Parathyroid adenoma (tissue), 2 donors: ENCODE data around the gene HLA-DRA.

Source experiments
- H2AFZ ChIP-seq: fragments of 300-600 bp; sonication (generic); one replicate; pipeline ENCODE4 v1.7.0; 2017; ENCODE audit warnings: antibody characterized with exemption, mild to moderate bottlenecking
- H3K27ac ChIP-seq: fragments of 300-600 bp; sonication (generic); one replicate; pipeline ENCODE4 v1.7.0; 2017
- H3K27me3 ChIP-seq: fragments of 300-600 bp; sonication (generic); one replicate; pipeline ENCODE4 v1.7.0; 2017; ENCODE audit warnings: low read length; ENCODE audit not compliant: control insufficient read depth, insufficient read depth
- H3K36me3 ChIP-seq: fragments of 300-600 bp; sonication (generic); one replicate; pipeline ENCODE4 v1.7.0; 2017; ENCODE audit warnings: low read length; ENCODE audit not compliant: control insufficient read depth, insufficient read depth
- H3K4me1 ChIP-seq: fragments of 300-600 bp; sonication (generic); one replicate; pipeline ENCODE4 v1.7.0; 2017; ENCODE audit warnings: control low read depth
- H3K4me2 ChIP-seq: fragments of 300-600 bp; sonication (generic); one replicate; pipeline ENCODE4 v1.7.0; 2017; ENCODE audit warnings: low read length
- H3K4me3 ChIP-seq: fragments of 300-600 bp; sonication (generic); one replicate; pipeline ENCODE4 v1.7.0; 2017; ENCODE audit warnings: low read depth, low read length
- H3K79me2 ChIP-seq: fragments of 300-600 bp; sonication (generic); one replicate; pipeline ENCODE4 v1.7.0; 2017; ENCODE audit warnings: control low read depth
- H3K9ac ChIP-seq: fragments of 300-600 bp; sonication (generic); one replicate; pipeline ENCODE4 v1.7.0; 2017; ENCODE audit warnings: mild to moderate bottlenecking
- H3K9me3 ChIP-seq: fragments of 300-600 bp; sonication (generic); one replicate; pipeline ENCODE4 v1.7.0; 2017; ENCODE audit warnings: low read length; ENCODE audit not compliant: control insufficient read depth
- TF ChIP-seq, protein P1 (sequence below): fragments of 300-600 bp; sonication (generic); IDR thresholded peaks from one replicate; pipeline ENCODE4 v1.7.0; 2017; ENCODE audit warnings: antibody characterized with exemption, mild to moderate bottlenecking
- donor health status: primary hyperparathyroidism.

HLA-DRA gene

DNA sequence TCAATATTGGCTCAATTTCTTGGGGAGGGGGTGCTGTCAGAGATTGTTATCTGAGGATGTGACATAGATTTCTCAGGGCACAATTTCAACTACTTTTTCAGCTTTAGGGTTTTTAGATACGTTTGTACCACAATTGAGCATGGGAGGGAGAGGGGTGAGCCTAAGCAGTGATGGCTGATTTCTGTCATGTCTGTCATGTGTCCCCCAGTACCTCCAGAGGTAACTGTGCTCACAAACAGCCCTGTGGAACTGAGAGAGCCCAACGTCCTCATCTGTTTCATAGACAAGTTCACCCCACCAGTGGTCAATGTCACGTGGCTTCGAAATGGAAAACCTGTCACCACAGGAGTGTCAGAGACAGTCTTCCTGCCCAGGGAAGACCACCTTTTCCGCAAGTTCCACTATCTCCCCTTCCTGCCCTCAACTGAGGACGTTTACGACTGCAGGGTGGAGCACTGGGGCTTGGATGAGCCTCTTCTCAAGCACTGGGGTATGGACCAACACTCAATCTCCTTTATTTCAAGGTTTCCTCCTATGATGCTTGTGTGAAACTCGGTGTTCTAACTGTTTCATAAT, 3.4 kb downstream of the HLA-DRA start:
- no peak overlapping the region for H2AFZ ChIP-seq
- H3K27ac ChIP-seq = no peak overlapping the region
- no peak overlapping the region for H3K4me3 ChIP-seq
- H3K9ac ChIP-seq = no peak overlapping the region
- no peaks in the 10 kb centered on the region for H3K27me3 ChIP-seq
- H3K4me1 ChIP-seq = no peaks in the 10 kb centered on the region
- H3K79me2 ChIP-seq = no peaks in the 10 kb centered on the region
- H3K4me2 ChIP-seq = no peak overlapping the region
- TF ChIP-seq, protein P1, sequence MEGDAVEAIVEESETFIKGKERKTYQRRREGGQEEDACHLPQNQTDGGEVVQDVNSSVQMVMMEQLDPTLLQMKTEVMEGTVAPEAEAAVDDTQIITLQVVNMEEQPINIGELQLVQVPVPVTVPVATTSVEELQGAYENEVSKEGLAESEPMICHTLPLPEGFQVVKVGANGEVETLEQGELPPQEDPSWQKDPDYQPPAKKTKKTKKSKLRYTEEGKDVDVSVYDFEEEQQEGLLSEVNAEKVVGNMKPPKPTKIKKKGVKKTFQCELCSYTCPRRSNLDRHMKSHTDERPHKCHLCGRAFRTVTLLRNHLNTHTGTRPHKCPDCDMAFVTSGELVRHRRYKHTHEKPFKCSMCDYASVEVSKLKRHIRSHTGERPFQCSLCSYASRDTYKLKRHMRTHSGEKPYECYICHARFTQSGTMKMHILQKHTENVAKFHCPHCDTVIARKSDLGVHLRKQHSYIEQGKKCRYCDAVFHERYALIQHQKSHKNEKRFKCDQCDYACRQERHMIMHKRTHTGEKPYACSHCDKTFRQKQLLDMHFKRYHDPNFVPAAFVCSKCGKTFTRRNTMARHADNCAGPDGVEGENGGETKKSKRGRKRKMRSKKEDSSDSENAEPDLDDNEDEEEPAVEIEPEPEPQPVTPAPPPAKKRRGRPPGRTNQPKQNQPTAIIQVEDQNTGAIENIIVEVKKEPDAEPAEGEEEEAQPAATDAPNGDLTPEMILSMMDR = no peak
- H3K9me3 ChIP-seq = no peaks in the 10 kb centered on the region
- no peaks in the 10 kb centered on the region for H3K36me3 ChIP-seq

DNA sequence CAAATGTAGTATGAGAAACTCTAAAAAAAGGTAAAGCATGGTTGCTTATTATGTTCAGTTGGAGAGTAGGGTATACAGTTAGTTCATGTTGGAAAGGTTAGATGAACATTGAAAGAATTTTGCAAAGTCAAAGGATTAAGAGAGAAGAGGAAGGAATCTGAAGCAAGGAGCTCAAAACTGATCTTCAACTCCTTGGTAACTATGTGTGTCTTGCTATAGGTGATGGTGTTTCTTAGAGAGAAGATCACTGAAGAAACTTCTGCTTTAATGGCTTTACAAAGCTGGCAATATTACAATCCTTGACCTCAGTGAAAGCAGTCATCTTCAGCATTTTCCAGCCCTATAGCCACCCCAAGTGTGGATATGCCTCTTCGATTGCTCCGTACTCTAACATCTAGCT, 4.7 kb downstream of the HLA-DRA start:
- H3K27me3 ChIP-seq = no peaks in the 10 kb centered on the region
- no peaks in the 10 kb centered on the region for H3K4me1 ChIP-seq
- TF ChIP-seq, protein P1 = no peak
- no peak overlapping the region for H3K4me3 ChIP-seq
- no peaks in the 10 kb centered on the region for H3K79me2 ChIP-seq
- H3K36me3 ChIP-seq = no peaks in the 10 kb centered on the region
- H3K27ac ChIP-seq = no peak overlapping the region
- no peaks in the 10 kb centered on the region for H3K9me3 ChIP-seq
- H2AFZ ChIP-seq = no peak overlapping the region
- H3K9ac ChIP-seq = no peak overlapping the region
- H3K4me2 ChIP-seq = no peak overlapping the region

- no peaks in the 10 kb centered on the region for H3K4me1 ChIP-seq
- H3K27ac ChIP-seq = no peak overlapping the region
- H3K4me3 ChIP-seq = no peak overlapping the region
- no peaks in the 10 kb centered on the region for H3K79me2 ChIP-seq
- no peak overlapping the region for H3K4me2 ChIP-seq
- no peaks in the 10 kb centered on the region for H3K9me3 ChIP-seq
- no peaks in the 10 kb centered on the region for H3K36me3 ChIP-seq
- no peak overlapping the region for H3K9ac ChIP-seq
- no peaks in the 10 kb centered on the region for H3K27me3 ChIP-seq
- TF ChIP-seq, protein P1 = no peak
- H2AFZ ChIP-seq = no peak overlapping the region
Measured at GRCh38 chr6:32445321-32445854, 5.7 kb downstream of the HLA-DRA start.

DNA sequence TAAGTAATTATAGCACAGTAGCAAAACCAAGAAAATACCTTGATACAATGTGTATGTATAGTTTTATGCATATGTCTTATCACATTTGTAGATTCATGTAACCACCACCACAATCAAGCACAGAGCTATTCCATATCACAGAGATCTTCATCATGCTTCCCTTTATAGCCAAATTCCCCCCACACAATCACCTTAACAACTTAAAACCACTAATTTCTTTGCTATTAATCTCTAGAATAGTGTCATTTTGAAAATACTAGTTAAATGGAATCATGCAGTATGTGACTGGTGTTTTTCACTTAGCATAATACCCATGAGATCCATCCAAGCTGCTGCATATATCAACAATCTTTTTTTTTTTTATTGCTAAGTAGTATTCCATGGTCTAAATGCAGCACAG, 8.2 kb downstream of the HLA-DRA start:
- Histone ChIP-seq H3K79me2 (no peaks in the 10 kb centered on the region), H3K27ac (no peak overlapping the region), H3K9me3 (no peaks in the 10 kb centered on the region), H3K9ac (no peak overlapping the region), H3K4me2 (no peak overlapping the region), H3K36me3 (no peaks in the 10 kb centered on the region), H3K27me3 (no peaks in the 10 kb centered on the region), H3K4me3 (no peak overlapping the region), H3K4me1 (no peaks in the 10 kb centered on the region), H2AFZ (no peak overlapping the region)
- TF ChIP-seq, protein P1 = no peak
